K562 (cell line): ENCODE measurements around the gene ST6GALNAC2. TPM values are rescaled to one million over a fixed set of nuclear protein-coding genes. Genes with fewer than 3 reads are reported as not detected.

Experiments used
- ARID2 ChIP-seq: fragments of 450-650 bp; IDR thresholded peaks from 2 replicates; pipeline ENCODE4 v1.6.1; 2017; ENCODE audit warnings: antibody characterized with exemption, mild to moderate bottlenecking
- ASH1L ChIP-seq: fragments of 450-650 bp; IDR thresholded peaks from 2 replicates; pipeline ENCODE4 v1.6.1; 2018; ENCODE audit warnings: borderline replicate concordance, mild to moderate bottlenecking, low read depth; ENCODE audit not compliant: partially characterized antibody
- BHLHE40 ChIP-seq: IDR thresholded peaks from 2 replicates; pipeline ENCODE4 v1.6.1; 2011; ENCODE audit warnings: low read length, improper control_type of control experiment
- CC2D1A ChIP-seq: fragments of 450-650 bp; IDR thresholded peaks from 2 replicates; pipeline ENCODE4 v1.6.1; 2017; ENCODE audit warnings: mild to moderate bottlenecking
- CREM ChIP-seq: IDR thresholded peaks from 2 replicates; pipeline ENCODE4 v1.6.1; 2014; ENCODE audit warnings: antibody characterized with exemption, low read depth
- DEAF1 ChIP-seq: fragments of 450-650 bp; formaldehyde crosslinking; IDR thresholded peaks from 2 replicates; pipeline ENCODE4 v1.4.0; 2020; ENCODE audit warnings: mild to moderate bottlenecking, moderate library complexity
- E2F6 ChIP-seq, 2 experiments: IDR thresholded peaks; 2 replicates each; pipeline ENCODE4 v1.6.1; 2011; ENCODE audit warnings: borderline replicate concordance in 1 of 2, control low read depth in 1 of 2, low read depth in 1 of 2, low read length in 1 of 2, mild to moderate bottlenecking in 1 of 2, mixed read lengths in 1 of 2, moderate library complexity in 1 of 2; ENCODE audit not compliant: insufficient read depth in 1 of 2, insufficient read length in 1 of 2, poor library complexity in 1 of 2, severe bottlenecking in 1 of 2; ENCODE audit errors: extremely low read depth in 1 of 2
- FOXK1 ChIP-seq: sonication (generic); formaldehyde crosslinking; IDR thresholded peaks from 2 replicates; pipeline ENCODE4 v1.8.0; 2022; ENCODE audit warnings: missing genetic modification reagents, mild to moderate bottlenecking, borderline replicate concordance
- GABPB2 ChIP-seq: fragments of 250-450 bp; sonication (Bioruptor Pico); conservative IDR thresholded peaks from 2 replicates; pipeline ENCODE4 v1.5.1; 2021; ENCODE audit warnings: mild to moderate bottlenecking
- GATAD2A ChIP-seq: fragments of 450-650 bp; IDR thresholded peaks from 2 replicates; pipeline ENCODE4 v1.6.1; 2017
- KAT7 ChIP-seq: sonication (generic); formaldehyde crosslinking; IDR thresholded peaks from 2 replicates; pipeline ENCODE4 v1.8.0; 2022; ENCODE audit warnings: missing genetic modification reagents, mild to moderate bottlenecking, borderline replicate concordance
- L3MBTL2 ChIP-seq: fragments of 450-650 bp; IDR thresholded peaks from 2 replicates; pipeline ENCODE4 v1.6.1; 2016; ENCODE audit warnings: mild to moderate bottlenecking, moderate library complexity
- MAZ ChIP-seq, 2 experiments: fragments of 450-650 bp in 1 of 2; sonication (generic) in 1 of 2; formaldehyde crosslinking; IDR thresholded peaks in 1 of 2; conservative IDR thresholded peaks in 1 of 2; 2 replicates each; pipeline versions ENCODE4 v1.4.0 to v1.5.0; 2020; ENCODE audit warnings: mild to moderate bottlenecking in 1 of 2, missing genetic modification reagents in 1 of 2
- NCOA1 ChIP-seq: fragments of 450-650 bp; IDR thresholded peaks from 2 replicates; pipeline ENCODE4 v1.6.1; 2016; ENCODE audit warnings: low read depth
- NONO ChIP-seq, 2 experiments: fragments of 200-400 bp in 1 of 2; fragments of 450-650 bp in 1 of 2; formaldehyde crosslinking in 1 of 2; IDR thresholded peaks; 2 replicates each; pipeline ENCODE4 v1.6.1; 2017; ENCODE audit warnings: low read depth in 2 of 2, mild to moderate bottlenecking in 2 of 2, moderate library complexity in 2 of 2, low read length in 1 of 2
- NR2C1 ChIP-seq, 2 experiments: fragments of 450-650 bp; IDR thresholded peaks; 2 replicates each; pipeline ENCODE4 v1.6.1; 2017; ENCODE audit warnings: mild to moderate bottlenecking in 2 of 2, antibody characterized with exemption in 1 of 2, inconsistent platforms in 1 of 2, missing compliant biosample characterization in 1 of 2, missing genetic modification characterization in 1 of 2
- NRF1 ChIP-seq, 2 experiments: fragments of 450-650 bp; IDR thresholded peaks in 1 of 2; conservative IDR thresholded peaks in 1 of 2; 2 replicates each; pipeline ENCODE4 v1.6.1; 2014; ENCODE audit warnings: mild to moderate bottlenecking in 2 of 2
- PHF21A ChIP-seq: fragments of 450-650 bp; IDR thresholded peaks from 2 replicates; pipeline ENCODE4 v1.6.1; 2017; ENCODE audit warnings: low read depth, borderline replicate concordance
- SMARCC2 ChIP-seq: fragments of 450-650 bp; IDR thresholded peaks from 2 replicates; pipeline ENCODE4 v1.6.1; 2017; ENCODE audit warnings: antibody characterized with exemption, moderate library complexity, mild to moderate bottlenecking, low read depth
- SMC3 ChIP-seq: conservative IDR thresholded peaks from 2 replicates; pipeline ENCODE4 v1.6.1; 2011; ENCODE audit warnings: low read depth, low read length, improper control_type of control experiment; ENCODE audit not compliant: insufficient read depth
- TFAP4 ChIP-seq: sonication (generic); formaldehyde crosslinking; IDR thresholded peaks from 2 replicates; pipeline ENCODE4 v1.8.0; 2022; ENCODE audit warnings: missing genetic modification reagents, mild to moderate bottlenecking, moderate library complexity, borderline replicate concordance
- ZNF274 ChIP-seq: IDR thresholded peaks from 2 replicates; pipeline ENCODE4 v1.6.1; 2011; ENCODE audit warnings: low read depth, mild to moderate bottlenecking, low read length, moderate library complexity, borderline replicate concordance
- polyA plus RNA-seq, 8 experiments: library from polyadenylated mRNA; depleted of rRNA in 4 of 8; stranded (reverse) in 5 of 8; unstranded in 3 of 8; fragments of >200 nt; fragmentation: Nextera tagmentation in 2 of 8; fragmentation: Illumina TruSeq in 1 of 8; extraction: Ambion mirVana in 2 of 8; extraction: Trizol in 1 of 8; gene quantifications; 2 replicates each; pipeline versions ENCODE4 v1.2.1 to v1.2.3, GENCODE V29; 2011 to 2014; ENCODE audit warnings: inconsistent platforms in 1 of 8, missing spikeins in 1 of 8
- total RNA-seq, 7 experiments: library from RNA; depleted of rRNA in 6 of 7; stranded (reverse); fragments of >200 nt in 6 of 7; fragmentation: Illumina TruSeq in 2 of 7; extraction: Trizol in 2 of 7; gene quantifications; 2 replicates each; pipeline versions ENCODE4 v1.2.1 to v1.2.3, GENCODE V29; 2011 to 2021; ENCODE audit warnings: low replicate concordance in 1 of 7

The ST6GALNAC2 gene
- total and polyA plus RNA-seq, 9 of the 15 experiments (the other 6 are each of a cell fraction or from before 2014, with no cell fraction given), result 0.18 TPM; not detected in 8

- TF ChIP-seq ASH1L (no peak), SMC3 (peak; percentile 97), DEAF1 (CRISPR knock-in tag) (peak; percentile 84), TFAP4 (CRISPR knock-in tag) (peak; percentile 57; the same call in 1 of the 2 replicates), NRF1 (conservative IDR thresholded peaks at IDR 0.05 in 1 of 2, IDR thresholded peaks at IDR 0.05 in 1 of 2) (peak in 1 of 2 experiments; percentile 59; a peak in 3 of 4 replicates), NCOA1 (no peak), CC2D1A (peak; percentile 77), NONO (IDR thresholded peaks at IDR 0.05; ENCODE audit: low read depth in 2 of 2, low read length in 1 of 2) (0 out of 4 replicates have a peak, but pooled peaks of 1 of the 2 experiments have one; percentile 34), FOXK1 (CRISPR knock-in tag) (peak; percentile 23; the same call in 1 of the 2 replicates), BHLHE40 (peak; percentile 42; the same call in 1 of the 2 replicates), ZNF274 (no peak), ARID2 (peak; percentile 90), GABPB2 (CRISPR knock-in tag) (no peak), KAT7 (no peak), SMARCC2 (no peak), PHF21A (0 out of 2 replicates have a peak, but pooled peaks have one; percentile 29), GATAD2A (peak; percentile 60; the same call in 1 of the 2 replicates), NR2C1 (IDR thresholded peaks at IDR 0.05) (no peak), NR2C1 (tag; IDR thresholded peaks at IDR 0.05) (no peak), CREM (peak; percentile 26; the same call in 1 of the 2 replicates), MAZ (CRISPR knock-in tag; conservative IDR thresholded peaks at IDR 0.05 in 1 of 2, IDR thresholded peaks at IDR 0.05 in 1 of 2) (peak in 1 of 2 experiments; percentile 83; a peak in 3 of 4 replicates), L3MBTL2 (peak; percentile 48; the same call in 1 of the 2 replicates), E2F6 (IDR thresholded peaks at IDR 0.05; ENCODE audit: borderline replicate concordance in 1 of 2, extremely low read depth in 1 of 2, insufficient read depth in 1 of 2, insufficient read length in 1 of 2, low read depth in 1 of 2, low read length in 1 of 2, poor library complexity in 1 of 2, severe bottlenecking in 1 of 2) (peak in 1 of 2 experiments; percentile 22)
Observed at GRCh38 chr17:76523084-76524037, 62.3 kb downstream of the ST6GALNAC2 start (continued).
